ENCODE measurements around the gene ATP8B2.
"Not testable (repeated sequence)": the region's sequence is repeated elsewhere in the genome, so short reads cannot be mapped to it uniquely, and the experiment has no call there.

ATP8B2 gene

GRCh38 chr1:154360881-154361280 lies 35.6 kb downstream of the ATP8B2 start:
- H3K4me3 ChIP-seq (ENCODE audit: low read depth, low read length); H3K36me3 ChIP-seq (ENCODE audit: insufficient read depth, low read length); H3K79me2 ChIP-seq (ENCODE audit: control insufficient read depth, insufficient read depth, low read length, unreplicated experiment); H3K27me3 ChIP-seq (ENCODE audit: insufficient read depth, low read length); H3K4me1 ChIP-seq (ENCODE audit: control insufficient read depth, insufficient read depth, low read length, unreplicated experiment); H3K27ac ChIP-seq (ENCODE audit: low read depth, low read length); H2AFZ ChIP-seq (ENCODE audit: low read length, unreplicated experiment): not testable (repeated sequence)

- Histone ChIP-seq H3K79me2 (ENCODE audit: control insufficient read depth, insufficient read depth, low read length, unreplicated experiment) (no peaks in the 10 kb centered on the region), H3K4me3 (ENCODE audit: low read depth, low read length) (no peak overlapping the region), H3K4me1 (ENCODE audit: control insufficient read depth, insufficient read depth, low read length, unreplicated experiment) (no peaks in the 10 kb centered on the region), H3K27me3 (ENCODE audit: insufficient read depth, low read length) (no peaks in the 10 kb centered on the region), H3K36me3 (ENCODE audit: insufficient read depth, low read length) (no peaks in the 10 kb centered on the region), H2AFZ (ENCODE audit: low read length, unreplicated experiment) (no peak overlapping the region), H3K27ac (ENCODE audit: low read depth, low read length) (no peak overlapping the region)
These were observed 36.0 kb downstream of the ATP8B2 start for GRCh38 chr1:154361357-154361756.

DNA sequence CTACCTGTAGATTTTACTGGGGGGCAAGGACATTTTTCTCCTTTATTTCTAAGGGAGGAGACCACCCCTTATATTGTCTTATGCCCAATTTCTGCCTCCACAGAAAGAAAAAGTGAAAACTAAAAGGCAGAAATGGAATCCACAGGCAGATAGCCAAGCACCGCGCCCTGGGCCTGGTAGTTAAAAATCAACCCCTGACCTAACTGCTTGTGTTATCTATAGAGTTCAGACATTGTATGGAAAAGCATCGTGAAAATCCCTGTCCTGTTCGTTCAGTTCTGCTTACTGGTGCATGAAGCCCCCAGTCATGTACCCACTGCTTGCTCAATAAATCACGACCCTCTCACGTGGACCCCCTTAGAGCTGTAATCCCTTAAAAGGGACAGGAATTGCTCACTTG lies 46.1 kb downstream of the ATP8B2 start:
- Histone ChIP-seq H3K27ac (ENCODE audit: low read depth, low read length) (no peak overlapping the region), H3K4me3 (ENCODE audit: low read depth, low read length) (no peak overlapping the region), H3K79me2 (ENCODE audit: control insufficient read depth, insufficient read depth, low read length, unreplicated experiment) (no peaks in the 10 kb centered on the region), H2AFZ (ENCODE audit: low read length, unreplicated experiment) (no peak overlapping the region), H3K36me3 (ENCODE audit: insufficient read depth, low read length) (no peaks in the 10 kb centered on the region), H3K4me1 (ENCODE audit: control insufficient read depth, insufficient read depth, low read length, unreplicated experiment) (no peaks in the 10 kb centered on the region), H3K27me3 (ENCODE audit: insufficient read depth, low read length) (no peaks in the 10 kb centered on the region)

DNA sequence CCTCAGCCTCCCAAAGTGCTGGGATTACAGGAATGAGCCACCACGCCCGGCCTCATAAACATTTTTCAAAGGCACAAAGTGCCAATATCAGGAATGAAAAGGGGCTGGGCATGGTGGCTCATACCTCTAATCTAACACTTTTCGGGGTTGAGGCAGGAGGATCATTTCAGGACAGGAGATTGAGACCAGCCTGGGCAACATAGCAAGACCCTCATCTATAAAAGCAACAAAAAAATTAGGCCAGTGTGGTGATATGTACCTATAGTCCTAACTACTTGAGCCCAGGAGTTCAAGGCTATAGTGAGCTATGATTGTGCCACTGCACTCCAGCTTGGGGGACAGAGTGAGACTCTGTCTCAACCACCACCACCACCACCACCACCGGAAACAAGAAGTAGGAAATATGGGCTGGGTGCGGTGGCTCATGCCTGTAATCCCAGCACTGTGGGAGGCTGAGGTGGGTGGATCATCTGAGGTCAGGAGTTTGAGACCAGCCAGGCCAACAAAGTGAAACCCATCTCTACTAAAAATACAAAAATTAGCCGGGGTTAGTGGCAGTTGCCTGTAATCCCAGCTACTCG lies 48.5 kb downstream of the ATP8B2 start:
- not testable (repeated sequence) for H2AFZ ChIP-seq (ENCODE audit: low read length, unreplicated experiment); H3K27me3 ChIP-seq (ENCODE audit: insufficient read depth, low read length); H3K27ac ChIP-seq (ENCODE audit: low read depth, low read length); H3K79me2 ChIP-seq (ENCODE audit: control insufficient read depth, insufficient read depth, low read length, unreplicated experiment); H3K36me3 ChIP-seq (ENCODE audit: insufficient read depth, low read length); H3K4me3 ChIP-seq (ENCODE audit: low read depth, low read length); H3K4me1 ChIP-seq (ENCODE audit: control insufficient read depth, insufficient read depth, low read length, unreplicated experiment)

DNA sequence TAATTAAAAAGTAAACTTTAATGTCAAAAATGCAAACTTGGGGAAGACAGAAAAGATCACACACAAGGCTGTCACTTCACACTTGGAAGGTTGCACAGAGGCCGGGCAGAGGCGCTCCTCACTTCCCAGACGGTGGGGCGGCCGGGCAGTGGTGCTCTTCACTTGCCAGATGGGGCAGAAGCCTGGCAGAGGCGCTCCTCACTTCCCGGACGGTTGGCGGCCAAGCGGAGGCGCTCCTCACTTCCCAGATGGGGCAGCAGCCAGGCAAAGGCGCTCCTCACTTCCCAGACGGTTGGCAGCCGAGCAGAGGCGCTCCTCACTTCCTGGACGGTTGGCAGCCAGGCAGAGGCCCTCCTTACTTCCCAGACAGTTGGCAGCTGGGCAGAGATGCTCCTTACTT lies 54.0 kb downstream of the ATP8B2 start:
- Histone ChIP-seq H3K79me2 (ENCODE audit: control insufficient read depth, insufficient read depth, low read length, unreplicated experiment) (no peaks in the 10 kb centered on the region), H3K36me3 (ENCODE audit: insufficient read depth, low read length) (no peaks in the 10 kb centered on the region), H3K4me1 (ENCODE audit: control insufficient read depth, insufficient read depth, low read length, unreplicated experiment) (no peaks in the 10 kb centered on the region), H2AFZ (ENCODE audit: low read length, unreplicated experiment) (no peak overlapping the region), H3K27ac (ENCODE audit: low read depth, low read length) (no peak overlapping the region), H3K27me3 (ENCODE audit: insufficient read depth, low read length) (no peaks in the 10 kb centered on the region), H3K4me3 (ENCODE audit: low read depth, low read length) (no peak overlapping the region)

- H3K4me1 ChIP-seq (ENCODE audit: control insufficient read depth, insufficient read depth, low read length, unreplicated experiment), result no peaks in the 10 kb centered on the region
- H3K4me3 ChIP-seq (ENCODE audit: low read depth, low read length), result no peak overlapping the region
- no peak overlapping the region for H2AFZ ChIP-seq (ENCODE audit: low read length, unreplicated experiment)
- H3K27ac ChIP-seq (ENCODE audit: low read depth, low read length), result no peak overlapping the region
- H3K27me3 ChIP-seq (ENCODE audit: insufficient read depth, low read length), result no peaks in the 10 kb centered on the region
- H3K36me3 ChIP-seq (ENCODE audit: insufficient read depth, low read length), result no peaks in the 10 kb centered on the region
- no peaks in the 10 kb centered on the region for H3K79me2 ChIP-seq (ENCODE audit: control insufficient read depth, insufficient read depth, low read length, unreplicated experiment)
These were observed 59.5 kb downstream of the ATP8B2 start for GRCh38 chr1:154384650-154385489.

- Histone ChIP-seq H3K27ac (ENCODE audit: low read depth, low read length) (no peak overlapping the region), H3K36me3 (ENCODE audit: insufficient read depth, low read length) (no peaks in the 10 kb centered on the region), H3K27me3 (ENCODE audit: insufficient read depth, low read length) (no peaks in the 10 kb centered on the region), H3K79me2 (ENCODE audit: control insufficient read depth, insufficient read depth, low read length, unreplicated experiment) (no peaks in the 10 kb centered on the region), H2AFZ (ENCODE audit: low read length, unreplicated experiment) (no peak overlapping the region), H3K4me3 (ENCODE audit: low read depth, low read length) (no peak overlapping the region), H3K4me1 (ENCODE audit: control insufficient read depth, insufficient read depth, low read length, unreplicated experiment) (no peaks in the 10 kb centered on the region)
These were observed 61.5 kb downstream of the ATP8B2 start for GRCh38 chr1:154386643-154387352.

- H2AFZ ChIP-seq (ENCODE audit: low read length, unreplicated experiment), result no peak overlapping the region
These were observed 65.9 kb downstream of the ATP8B2 start for GRCh38 chr1:154391086-154391770.

GRCh38 chr1:154398141-154398540 lies 72.8 kb downstream of the ATP8B2 start:
- H2AFZ ChIP-seq (ENCODE audit: low read length, unreplicated experiment), result no peak overlapping the region
- H3K4me1 ChIP-seq (ENCODE audit: control insufficient read depth, insufficient read depth, low read length, unreplicated experiment), result no peaks in the 10 kb centered on the region
- no peak overlapping the region for H3K4me3 ChIP-seq (ENCODE audit: low read depth, low read length)
- no peaks in the 10 kb centered on the region for H3K27me3 ChIP-seq (ENCODE audit: insufficient read depth, low read length)
- H3K27ac ChIP-seq (ENCODE audit: low read depth, low read length), result no peak overlapping the region
- H3K79me2 ChIP-seq (ENCODE audit: control insufficient read depth, insufficient read depth, low read length, unreplicated experiment), result no peaks in the 10 kb centered on the region
- H3K36me3 ChIP-seq (ENCODE audit: insufficient read depth, low read length), result no peaks in the 10 kb centered on the region

More at GRCh38 chr1:154391086-154391770, 65.9 kb downstream of the ATP8B2 start:
- Histone ChIP-seq H3K36me3 (ENCODE audit: insufficient read depth, low read length) (no peaks in the 10 kb centered on the region), H3K27me3 (ENCODE audit: insufficient read depth, low read length) (no peaks in the 10 kb centered on the region), H3K4me1 (ENCODE audit: control insufficient read depth, insufficient read depth, low read length, unreplicated experiment) (no peaks in the 10 kb centered on the region), H3K4me3 (ENCODE audit: low read depth, low read length) (no peak overlapping the region), H3K79me2 (ENCODE audit: control insufficient read depth, insufficient read depth, low read length, unreplicated experiment) (no peaks in the 10 kb centered on the region), H3K27ac (ENCODE audit: low read depth, low read length) (no peak overlapping the region)

DNA sequence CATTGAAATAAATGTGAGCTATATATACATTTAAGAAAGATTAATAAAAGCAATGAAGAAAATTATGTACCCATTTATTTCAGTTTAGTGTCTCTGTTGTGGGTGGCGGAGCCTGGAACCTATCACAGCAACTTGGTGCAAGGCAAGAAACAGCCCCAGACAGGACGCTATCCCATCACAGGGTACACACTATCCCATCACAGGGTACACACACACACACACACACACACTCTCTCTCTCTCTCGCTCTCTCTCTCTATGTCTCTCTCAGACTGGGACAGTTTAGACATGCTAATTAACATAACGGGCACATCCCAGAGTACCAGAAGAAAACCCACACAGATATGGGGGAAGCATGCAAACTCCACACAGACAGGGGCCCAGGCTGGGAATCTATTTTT lies 73.4 kb downstream of the ATP8B2 start:
- H3K4me1 ChIP-seq (ENCODE audit: control insufficient read depth, insufficient read depth, low read length, unreplicated experiment), result no peaks in the 10 kb centered on the region
- H2AFZ ChIP-seq (ENCODE audit: low read length, unreplicated experiment), result no peak overlapping the region
- no peak overlapping the region for H3K4me3 ChIP-seq (ENCODE audit: low read depth, low read length)
- H3K27ac ChIP-seq (ENCODE audit: low read depth, low read length), result no peak overlapping the region
- no peaks in the 10 kb centered on the region for H3K27me3 ChIP-seq (ENCODE audit: insufficient read depth, low read length)
- no peaks in the 10 kb centered on the region for H3K36me3 ChIP-seq (ENCODE audit: insufficient read depth, low read length)
- H3K79me2 ChIP-seq (ENCODE audit: control insufficient read depth, insufficient read depth, low read length, unreplicated experiment), result no peaks in the 10 kb centered on the region
